ENCODE measurements around the gene FPR1.

FPR1 gene

DNA sequence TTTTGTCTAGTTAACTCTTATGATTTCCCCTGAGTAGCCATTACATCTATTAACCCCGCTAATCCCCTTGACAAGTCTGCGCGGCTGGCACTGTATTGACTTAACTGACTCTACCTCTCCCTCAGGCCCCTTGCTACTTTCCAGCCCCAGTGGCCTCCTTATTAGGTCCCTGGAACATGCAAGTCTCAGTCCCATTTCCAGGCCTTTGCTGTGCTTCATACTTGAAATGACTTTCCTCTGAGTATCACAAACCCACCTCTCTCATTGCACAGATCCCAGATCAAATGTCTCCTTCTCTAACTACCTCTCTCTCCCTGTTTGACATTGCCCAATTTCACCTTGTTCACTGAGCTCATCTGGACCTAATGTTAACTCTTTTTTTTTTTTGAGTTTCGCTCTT, 45.4 kb downstream of the FPR1 start:
- no peak for DNase-seq (ENCODE audit: low read depth in 2 of 2)

- DNase-seq (ENCODE audit: low read depth in 2 of 2) = no peak
These were observed 47.1 kb downstream of the FPR1 start for GRCh38 chr19:51704626-51705025.

GRCh38 chr19:51703575-51704515, 47.8 kb downstream of the FPR1 start:
- DNase-seq (ENCODE audit: low read depth in 2 of 2) = peak; percentile 97 to 98

- DNase-seq (ENCODE audit: low read depth in 2 of 2) = no peak
These were observed 48.7 kb downstream of the FPR1 start for GRCh38 chr19:51702825-51703574.

GRCh38 chr19:51702103-51702824, 49.4 kb downstream of the FPR1 start:
- peak in 1 of 2 donors; percentile 49 for DNase-seq (ENCODE audit: low read depth in 2 of 2)

DNA sequence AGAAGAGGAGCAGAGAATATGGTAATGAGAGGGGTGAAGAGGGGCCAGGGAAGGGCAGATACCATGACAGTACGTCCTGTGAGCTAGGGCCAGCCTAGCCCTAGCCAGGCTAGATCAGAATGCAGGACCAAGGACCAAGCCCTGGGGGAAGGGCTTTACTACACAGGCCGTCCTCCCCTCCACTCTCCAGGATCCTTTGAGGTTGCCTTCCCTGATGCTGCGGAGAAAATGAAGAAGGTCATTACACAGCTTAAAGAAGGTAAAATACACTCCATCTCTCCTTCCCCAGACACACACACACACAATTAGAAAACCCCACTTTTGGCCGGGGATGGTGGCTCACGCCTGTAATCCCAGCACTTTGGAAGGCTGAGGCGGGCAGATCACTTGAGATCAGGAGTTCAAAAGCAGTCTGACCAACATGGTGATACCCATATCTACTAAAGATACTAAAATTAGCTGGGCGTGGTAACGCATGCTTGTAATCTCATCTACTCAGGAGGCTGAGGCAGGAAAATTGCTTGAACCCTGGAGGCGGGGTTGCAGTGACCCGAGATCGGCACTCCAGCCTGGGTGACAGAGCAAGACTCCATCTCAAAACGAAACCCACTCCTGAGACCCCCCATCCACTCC, 50.1 kb downstream of the FPR1 start:
- DNase-seq (ENCODE audit: low read depth in 2 of 2) = no peak

DNA sequence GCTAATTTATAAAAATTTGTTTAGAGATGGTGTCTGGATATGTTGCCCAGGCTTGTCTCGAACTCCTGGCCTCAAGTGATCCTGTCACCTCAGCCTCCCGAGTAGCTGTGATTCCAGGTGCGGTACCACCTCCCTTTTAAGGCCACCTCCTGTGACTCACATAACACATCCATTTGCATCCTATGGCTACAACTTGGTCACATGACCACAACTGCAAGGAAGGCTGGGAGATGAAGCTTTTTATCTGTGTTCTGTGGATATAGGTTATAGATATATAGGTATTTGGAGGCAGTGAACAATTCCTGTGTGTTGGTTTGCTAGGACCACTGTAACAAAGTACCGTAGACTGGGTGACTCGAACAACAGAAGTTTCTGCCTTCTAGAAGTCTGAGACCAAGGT, 52.5 kb downstream of the FPR1 start:
- DNase-seq (ENCODE audit: low read depth in 2 of 2) = no peak

DNA sequence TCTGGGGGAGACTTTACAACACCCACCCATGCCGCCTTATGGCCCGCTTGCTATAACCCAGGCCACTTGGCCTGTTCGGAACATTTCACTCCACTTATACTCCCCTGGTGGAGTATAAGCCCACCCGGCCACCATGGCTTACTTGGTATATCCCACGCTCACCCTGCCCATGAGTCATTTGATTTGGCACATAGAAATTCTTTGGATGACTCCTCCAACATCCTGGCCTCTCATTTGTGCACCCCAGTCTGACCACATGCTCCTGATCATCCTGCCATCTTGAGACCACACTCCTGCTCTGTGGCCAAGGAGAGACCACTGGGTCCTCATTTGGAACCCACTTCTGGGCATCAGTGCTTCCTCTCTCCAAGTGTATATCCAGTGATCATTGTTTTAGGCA, 53.4 kb downstream of the FPR1 start:
- DNase-seq (ENCODE audit: low read depth in 2 of 2) = no peak

GRCh38 chr19:51697169-51697776, 54.4 kb downstream of the FPR1 start:
- no peak for DNase-seq (ENCODE audit: low read depth in 2 of 2)

DNA sequence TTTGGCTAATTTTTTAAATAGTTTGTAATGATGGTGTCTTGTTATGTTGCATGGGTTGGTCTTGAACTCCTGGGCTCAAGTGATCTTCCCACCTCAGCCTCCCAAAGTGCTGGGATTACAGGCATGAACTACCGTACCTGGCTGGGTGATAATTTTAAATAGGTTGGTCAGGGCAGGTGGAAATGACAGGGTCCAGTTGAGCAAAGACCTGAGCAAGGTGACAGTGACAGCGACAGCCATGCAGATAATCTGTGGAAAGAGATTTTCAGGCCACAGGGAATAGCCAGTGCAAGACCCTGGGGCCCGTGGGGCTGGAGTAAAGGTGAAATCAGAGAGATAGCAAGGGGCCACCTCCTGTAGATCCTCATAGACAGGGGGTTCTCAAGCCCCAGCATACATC, 55.1 kb downstream of the FPR1 start:
- no peak for DNase-seq (ENCODE audit: low read depth in 2 of 2)
